ENCODE data around the gene KCNJ14.

The KCNJ14 gene

DNA sequence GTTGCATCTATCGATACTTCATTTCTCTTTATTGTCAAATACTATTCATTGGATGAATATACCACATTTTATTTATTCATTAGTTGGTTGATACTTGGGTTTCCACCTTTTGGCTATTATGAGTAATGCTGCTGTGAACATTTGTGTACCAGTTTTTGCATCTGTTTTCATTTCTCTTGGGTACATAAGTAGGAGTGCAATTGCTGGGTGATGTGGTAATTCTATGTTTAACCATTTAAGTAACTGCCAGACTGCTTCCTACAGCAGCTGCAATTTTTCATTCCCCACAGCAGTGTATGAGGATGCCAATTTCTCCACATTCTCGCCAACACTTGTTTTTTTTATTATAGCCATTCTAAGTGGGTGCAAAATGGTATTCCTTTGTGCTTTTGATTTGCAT is 2.6 kb downstream of the KCNJ14 start:
- Histone ChIP-seq H3K9me2 (replicated peaks; ENCODE audit: low read depth, low read length) (no peaks in the 10 kb centered on the region), H3K9me3 (ENCODE audit: insufficient read depth, low read depth, low read length) (no peaks in the 10 kb centered on the region), H3K4me1 (ENCODE audit: insufficient read depth, low read length, poor library complexity, severe bottlenecking) (no peaks in the 10 kb centered on the region), H3K36me3 (ENCODE audit: insufficient read depth, low read length) (peaks cover 12% of the 10 kb centered on the region; the same call in 1 of the 2 replicates), H3F3A (ENCODE audit: low read depth) (no peaks in the 10 kb centered on the region), H3K4me3 (ENCODE audit: low read length, poor library complexity, severe bottlenecking) (no peak overlapping the region), H2AFZ (ENCODE audit: low read length) (no peak overlapping the region), H3K4me2 (ENCODE audit: low read depth, low read length, poor library complexity, severe bottlenecking) (no peak overlapping the region), H4K20me1 (ENCODE audit: insufficient read depth, low read length, poor library complexity, severe bottlenecking) (no peaks in the 10 kb centered on the region), H3K27me3 (ENCODE audit: insufficient read depth, low read length, poor library complexity, severe bottlenecking) (no peaks in the 10 kb centered on the region), H3K9ac (ENCODE audit: low read depth, low read length, poor library complexity, severe bottlenecking) (no peak overlapping the region), H3K79me2 (ENCODE audit: insufficient read depth, low read length) (no peaks in the 10 kb centered on the region; the same call in 1 of the 2 replicates)
- no peak for TF ChIP-seq EZH2phosphoT487 (IDR thresholded peaks at IDR 0.05; ENCODE audit: borderline replicate concordance)
- TF ChIP-seq, protein P1, sequence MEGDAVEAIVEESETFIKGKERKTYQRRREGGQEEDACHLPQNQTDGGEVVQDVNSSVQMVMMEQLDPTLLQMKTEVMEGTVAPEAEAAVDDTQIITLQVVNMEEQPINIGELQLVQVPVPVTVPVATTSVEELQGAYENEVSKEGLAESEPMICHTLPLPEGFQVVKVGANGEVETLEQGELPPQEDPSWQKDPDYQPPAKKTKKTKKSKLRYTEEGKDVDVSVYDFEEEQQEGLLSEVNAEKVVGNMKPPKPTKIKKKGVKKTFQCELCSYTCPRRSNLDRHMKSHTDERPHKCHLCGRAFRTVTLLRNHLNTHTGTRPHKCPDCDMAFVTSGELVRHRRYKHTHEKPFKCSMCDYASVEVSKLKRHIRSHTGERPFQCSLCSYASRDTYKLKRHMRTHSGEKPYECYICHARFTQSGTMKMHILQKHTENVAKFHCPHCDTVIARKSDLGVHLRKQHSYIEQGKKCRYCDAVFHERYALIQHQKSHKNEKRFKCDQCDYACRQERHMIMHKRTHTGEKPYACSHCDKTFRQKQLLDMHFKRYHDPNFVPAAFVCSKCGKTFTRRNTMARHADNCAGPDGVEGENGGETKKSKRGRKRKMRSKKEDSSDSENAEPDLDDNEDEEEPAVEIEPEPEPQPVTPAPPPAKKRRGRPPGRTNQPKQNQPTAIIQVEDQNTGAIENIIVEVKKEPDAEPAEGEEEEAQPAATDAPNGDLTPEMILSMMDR (conservative IDR thresholded peaks at IDR 0.05; ENCODE audit: low read length), result no peak

GRCh38 chr19:48461651-48461981 is 6.2 kb downstream of the KCNJ14 start:
- TF ChIP-seq, protein P1 (conservative IDR thresholded peaks at IDR 0.05; ENCODE audit: low read length), result no peak
- TF ChIP-seq EZH2phosphoT487 (IDR thresholded peaks at IDR 0.05; ENCODE audit: borderline replicate concordance), result no peak
- Histone ChIP-seq H3K79me2 (ENCODE audit: insufficient read depth, low read length) (no peaks in the 10 kb centered on the region), H3F3A (ENCODE audit: low read depth) (no peaks in the 10 kb centered on the region), H4K20me1 (ENCODE audit: insufficient read depth, low read length, poor library complexity, severe bottlenecking) (no peaks in the 10 kb centered on the region), H3K4me2 (ENCODE audit: low read depth, low read length, poor library complexity, severe bottlenecking) (no peak overlapping the region), H3K27me3 (ENCODE audit: insufficient read depth, low read length, poor library complexity, severe bottlenecking) (no peaks in the 10 kb centered on the region), H2AFZ (ENCODE audit: low read length) (no peak overlapping the region), H3K4me3 (ENCODE audit: low read length, poor library complexity, severe bottlenecking) (no peak overlapping the region), H3K36me3 (ENCODE audit: insufficient read depth, low read length) (peaks cover 6% of the 10 kb centered on the region; the same call in 1 of the 2 replicates), H3K9ac (ENCODE audit: low read depth, low read length, poor library complexity, severe bottlenecking) (no peak overlapping the region), H3K9me3 (ENCODE audit: insufficient read depth, low read depth, low read length) (no peaks in the 10 kb centered on the region), H3K4me1 (ENCODE audit: insufficient read depth, low read length, poor library complexity, severe bottlenecking) (no peaks in the 10 kb centered on the region), H3K9me2 (replicated peaks; ENCODE audit: low read depth, low read length) (no peaks in the 10 kb centered on the region)

DNA sequence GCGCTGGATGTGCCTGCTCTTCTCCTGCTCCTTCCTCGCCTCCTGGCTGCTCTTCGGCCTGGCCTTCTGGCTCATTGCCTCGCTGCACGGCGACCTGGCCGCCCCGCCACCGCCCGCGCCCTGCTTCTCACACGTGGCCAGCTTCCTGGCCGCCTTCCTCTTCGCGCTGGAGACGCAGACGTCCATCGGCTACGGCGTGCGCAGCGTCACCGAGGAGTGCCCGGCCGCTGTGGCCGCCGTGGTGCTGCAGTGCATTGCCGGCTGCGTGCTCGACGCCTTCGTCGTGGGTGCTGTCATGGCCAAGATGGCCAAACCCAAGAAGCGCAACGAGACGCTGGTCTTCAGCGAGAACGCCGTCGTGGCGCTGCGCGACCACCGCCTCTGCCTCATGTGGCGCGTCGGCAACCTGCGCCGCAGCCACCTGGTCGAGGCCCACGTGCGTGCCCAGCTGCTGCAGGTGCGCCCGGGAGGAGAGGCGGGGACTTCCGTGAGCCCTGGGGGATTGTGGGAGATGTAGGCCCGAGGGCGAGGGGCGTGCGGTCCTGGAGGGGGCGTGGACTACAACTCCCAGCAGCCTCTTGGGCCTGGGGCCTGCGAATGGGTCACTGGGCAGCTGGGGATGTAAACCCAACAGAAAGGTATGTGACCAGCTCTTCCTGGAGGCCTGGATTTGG is 6.7 kb downstream of the KCNJ14 start:
- TF ChIP-seq, protein P1 (conservative IDR thresholded peaks at IDR 0.05; ENCODE audit: low read length), result no peak
- TF ChIP-seq EZH2phosphoT487 (IDR thresholded peaks at IDR 0.05; ENCODE audit: borderline replicate concordance), result no peak
- Histone ChIP-seq H3K4me3 (ENCODE audit: low read length, poor library complexity, severe bottlenecking) (no peak overlapping the region), H3K79me2 (ENCODE audit: insufficient read depth, low read length) (no peaks in the 10 kb centered on the region), H2AFZ (ENCODE audit: low read length) (no peak overlapping the region), H4K20me1 (ENCODE audit: insufficient read depth, low read length, poor library complexity, severe bottlenecking) (no peaks in the 10 kb centered on the region), H3K4me1 (ENCODE audit: insufficient read depth, low read length, poor library complexity, severe bottlenecking) (no peaks in the 10 kb centered on the region), H3F3A (ENCODE audit: low read depth) (no peaks in the 10 kb centered on the region), H3K9me2 (replicated peaks; ENCODE audit: low read depth, low read length) (no peaks in the 10 kb centered on the region), H3K9me3 (ENCODE audit: insufficient read depth, low read depth, low read length) (no peaks in the 10 kb centered on the region), H3K4me2 (ENCODE audit: low read depth, low read length, poor library complexity, severe bottlenecking) (no peak overlapping the region), H3K9ac (ENCODE audit: low read depth, low read length, poor library complexity, severe bottlenecking) (no peak overlapping the region), H3K27me3 (ENCODE audit: insufficient read depth, low read length, poor library complexity, severe bottlenecking) (no peaks in the 10 kb centered on the region), H3K36me3 (ENCODE audit: insufficient read depth, low read length) (peaks cover 3% of the 10 kb centered on the region; the same call in 1 of the 2 replicates)

Data from Loucy (cell line).